Breast epithelium (tissue), 3 donors: ENCODE results near the gene SLC39A11.

ENCODE experiments used
- CTCF ChIP-seq, 3 donors: fragments of 450-650 bp; IDR thresholded peaks; one replicate each; pipeline ENCODE4 v1.5.1; 2016 to 2017; ENCODE audit warnings: antibody characterized with exemption in 3 of 3, mild to moderate bottlenecking in 3 of 3, moderate library complexity in 3 of 3
- POLR2A ChIP-seq: fragments of 450-650 bp; IDR thresholded peaks from one replicate; pipeline ENCODE4 v1.6.1; 2016; ENCODE audit warnings: antibody characterized with exemption, mild to moderate bottlenecking, moderate library complexity

GRCh38 chr17:72920513-72920912, 172.0 kb downstream of the SLC39A11 start:
- TF ChIP-seq CTCF (IDR thresholded peaks at IDR 0.05) (no peak), POLR2A (no peak)
